ENCODE measurements around the gene TFAP2C. TPM values are rescaled to one million over a fixed set of nuclear protein-coding genes. Genes with fewer than 3 reads are reported as not detected.

The TFAP2C gene
- total and polyA plus RNA-seq, 10 of the 15 experiments (the other 5 are each of a cell fraction or from before 2014, with no cell fraction given), result 0.49 TPM; not detected in 9

DNA sequence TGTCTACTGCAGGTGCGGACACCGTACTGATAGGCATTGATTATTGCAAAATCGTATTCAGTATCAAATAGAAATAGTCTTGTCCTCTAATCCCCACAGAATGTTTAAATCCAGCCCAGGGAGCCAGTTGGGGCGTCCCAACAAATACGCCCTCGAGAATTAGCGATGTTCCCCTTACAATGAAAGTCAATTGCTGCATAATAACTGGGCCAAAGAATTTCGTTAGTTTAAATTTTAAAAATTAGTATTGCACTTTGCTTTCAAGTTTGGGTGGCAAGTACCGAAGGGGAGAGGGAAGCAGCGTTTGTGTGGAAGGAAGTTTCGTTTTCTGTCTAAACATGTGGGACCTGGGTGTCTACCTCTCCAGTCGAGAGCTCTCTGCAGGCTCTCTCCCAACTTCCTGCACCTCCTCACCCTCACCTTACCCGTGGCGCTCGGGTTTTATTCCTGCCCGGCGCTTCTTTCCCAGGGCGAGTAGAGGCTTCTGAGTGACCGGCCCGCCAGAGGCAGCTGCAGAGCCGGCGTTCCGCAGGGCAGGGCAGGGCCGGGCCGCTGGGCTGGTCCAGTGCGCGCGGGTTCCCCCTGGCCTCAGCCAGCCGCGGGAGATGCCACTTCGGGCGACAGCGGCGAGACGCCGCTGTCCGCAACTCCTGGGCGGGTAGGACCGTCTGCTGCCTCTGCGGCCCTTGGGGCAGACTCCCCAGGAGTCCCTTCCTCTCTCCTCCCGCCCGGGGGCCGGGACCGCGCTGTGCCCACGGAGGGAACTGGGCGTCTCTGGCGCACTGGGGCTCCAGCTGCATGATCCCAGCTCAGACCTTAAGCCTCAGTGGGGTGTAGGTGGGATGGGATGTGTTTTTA is 862 bp upstream of the TFAP2C start (continued):
- TF ChIP-seq, protein P1, sequence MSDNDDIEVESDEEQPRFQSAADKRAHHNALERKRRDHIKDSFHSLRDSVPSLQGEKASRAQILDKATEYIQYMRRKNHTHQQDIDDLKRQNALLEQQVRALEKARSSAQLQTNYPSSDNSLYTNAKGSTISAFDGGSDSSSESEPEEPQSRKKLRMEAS (IDR thresholded peaks at IDR 0.05; ENCODE audit: low read depth, low read length), result no peak
- no peak for TF ChIP-seq HDAC2 (IDR thresholded peaks at IDR 0.05)

DNA sequence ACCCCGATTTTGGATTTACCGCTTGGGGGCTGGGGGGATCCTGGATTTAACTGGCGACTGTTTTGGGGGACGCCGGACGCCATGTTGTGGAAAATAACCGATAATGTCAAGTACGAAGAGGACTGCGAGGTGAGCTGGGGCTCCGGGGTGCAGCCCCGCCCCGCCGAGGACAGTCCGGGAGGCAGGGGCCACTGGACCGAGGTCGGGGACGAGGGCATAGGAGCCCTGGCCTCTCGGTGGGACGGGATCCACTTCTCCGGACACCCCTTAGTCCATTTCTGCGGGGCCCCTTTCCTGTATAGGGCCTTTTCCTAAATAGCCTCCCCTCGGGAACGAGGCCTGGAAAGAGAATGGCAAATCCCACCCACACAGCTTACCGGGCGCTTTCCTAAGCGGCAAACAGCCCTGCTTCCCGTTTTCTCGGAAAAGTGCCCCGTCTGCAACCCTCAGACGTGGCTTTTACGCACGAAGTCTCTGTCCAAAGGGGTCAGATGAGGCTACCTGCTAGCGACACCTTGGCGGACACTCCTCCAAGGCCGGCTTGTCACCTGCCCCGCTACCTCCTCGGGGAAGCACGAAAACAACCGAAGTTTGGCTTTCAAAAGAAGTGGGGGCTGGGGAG is 469 bp downstream of the TFAP2C start:
- in situ Hi-C loops (cut with MboI), result no loop called here
- Histone ChIP-seq H2AFZ (ENCODE audit: control insufficient read depth, low read depth, low read length) (no peak overlapping the region), H3K9me3 (replicated peaks; ENCODE audit: control insufficient read depth, insufficient read depth, low read length) (no peaks in the 10 kb centered on the region), H3K4me1 (ENCODE audit: control insufficient read depth, insufficient read depth, low read length) (no peaks in the 10 kb centered on the region), H3K27ac (ENCODE audit: control insufficient read depth, insufficient read depth) (no peak overlapping the region), H3K36me3 (ENCODE audit: control insufficient read depth in 2 of 2, insufficient read depth in 2 of 2, low read length in 1 of 2) (no peaks in the 10 kb centered on the region), H4K20me1 (ENCODE audit: control insufficient read depth, insufficient read depth) (no peaks in the 10 kb centered on the region), H3K79me2 (ENCODE audit: control insufficient read depth, insufficient read depth, low read length) (no peaks in the 10 kb centered on the region), H3K4me3 (no peak overlapping the region), H3K27me3 (replicated peaks in 1 of 2; ENCODE audit: control insufficient read depth in 2 of 2, insufficient read depth in 2 of 2, low read length in 1 of 2) (peaks cover 14 to 21% of the 10 kb centered on the region in 2 experiments), H3K9ac (ENCODE audit: control insufficient read depth, insufficient read depth, low read length) (no peak overlapping the region), H3K4me2 (ENCODE audit: control insufficient read depth, insufficient read depth) (no peak overlapping the region; the same call in 1 of the 2 replicates)
- SMC1A ChIA-PET (ENCODE audit: uncharacterized antibody, unreplicated experiment), result no interaction called here
- ATAC-seq, result no peak
- POLR2A ChIA-PET, result no interaction called here
- intact Hi-C loops (cut with micrococcal nuclease; ENCODE audit: unreplicated experiment), result no loop called here
- CTCF ChIA-PET, result no interaction called here
- BruUV-seq (replicated peaks), result no TSS peak
- RAD21 ChIA-PET (ENCODE audit: unreplicated experiment), result no interaction called here
- FAIRE-seq, result no peak
- no peak for DNase-seq (ENCODE audit: low read depth, low spot score)
- 24% methylated on average over 38 of the region's 39 CpGs for WGBS (ENCODE audit: insufficient coverage, insufficient replicate concordance, low lambda C conversion rate, missing lambda C conversion rate)
- TF ChIP-seq SUPT20H (IDR thresholded peaks at IDR 0.05; ENCODE audit: borderline replicate concordance, control insufficient read depth, low read depth, low read length) (no peak), MTA2 (IDR thresholded peaks at IDR 0.05; ENCODE audit: low read depth) (no peak), POU2F2 (IDR thresholded peaks at IDR 0.05; ENCODE audit: borderline replicate concordance, low read depth, low read length) (no peak), CREB1 (IDR thresholded peaks at IDR 0.05; ENCODE audit: low read depth) (no peak), ZBED1 (IDR thresholded peaks at IDR 0.05; ENCODE audit: borderline replicate concordance) (no peak), NR2F1 (conservative IDR thresholded peaks at IDR 0.05) (no peak), JUND (IDR thresholded peaks at IDR 0.05; ENCODE audit: low read depth, low read length) (no peak), CBX5 (IDR thresholded peaks at IDR 0.05; ENCODE audit: low read depth) (no peak), RAD51 (IDR thresholded peaks at IDR 0.05) (no peak), HDAC2 (IDR thresholded peaks at IDR 0.05) (no peak), RELA (IDR thresholded peaks at IDR 0.05; ENCODE audit: borderline replicate concordance, partially characterized antibody) (no peak), CBFB (IDR thresholded peaks at IDR 0.05; ENCODE audit: low read depth) (no peak), MYC (IDR thresholded peaks at IDR 0.05; ENCODE audit: insufficient read depth, insufficient read length, insufficient replicate concordance, low read length, severe bottlenecking) (no peak), SMAD5 (IDR thresholded peaks at IDR 0.05; ENCODE audit: low read depth) (no peak), NFYA (IDR thresholded peaks at IDR 0.05; ENCODE audit: borderline replicate concordance, low read depth, low read length) (no peak), NFXL1 (IDR thresholded peaks at IDR 0.05; ENCODE audit: borderline replicate concordance) (no peak)
- TF ChIP-seq, protein P1 (IDR thresholded peaks at IDR 0.05; ENCODE audit: low read depth, low read length), result no peak
- TF ChIP-seq, protein P2, sequence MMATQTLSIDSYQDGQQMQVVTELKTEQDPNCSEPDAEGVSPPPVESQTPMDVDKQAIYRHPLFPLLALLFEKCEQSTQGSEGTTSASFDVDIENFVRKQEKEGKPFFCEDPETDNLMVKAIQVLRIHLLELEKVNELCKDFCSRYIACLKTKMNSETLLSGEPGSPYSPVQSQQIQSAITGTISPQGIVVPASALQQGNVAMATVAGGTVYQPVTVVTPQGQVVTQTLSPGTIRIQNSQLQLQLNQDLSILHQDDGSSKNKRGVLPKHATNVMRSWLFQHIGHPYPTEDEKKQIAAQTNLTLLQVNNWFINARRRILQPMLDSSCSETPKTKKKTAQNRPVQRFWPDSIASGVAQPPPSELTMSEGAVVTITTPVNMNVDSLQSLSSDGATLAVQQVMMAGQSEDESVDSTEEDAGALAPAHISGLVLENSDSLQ (IDR thresholded peaks at IDR 0.05), result no peak
- TF ChIP-seq, protein P3, sequence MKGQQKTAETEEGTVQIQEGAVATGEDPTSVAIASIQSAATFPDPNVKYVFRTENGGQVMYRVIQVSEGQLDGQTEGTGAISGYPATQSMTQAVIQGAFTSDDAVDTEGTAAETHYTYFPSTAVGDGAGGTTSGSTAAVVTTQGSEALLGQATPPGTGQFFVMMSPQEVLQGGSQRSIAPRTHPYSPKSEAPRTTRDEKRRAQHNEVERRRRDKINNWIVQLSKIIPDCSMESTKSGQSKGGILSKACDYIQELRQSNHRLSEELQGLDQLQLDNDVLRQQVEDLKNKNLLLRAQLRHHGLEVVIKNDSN (IDR thresholded peaks at IDR 0.05; ENCODE audit: borderline replicate concordance, extremely low read length, insufficient read depth, low read depth, low read length), result no peak

Measured in GM12878 (cell line).